Measurements from ENCODE around the gene THADA. TPM values are rescaled to one million over a fixed set of nuclear protein-coding genes. Genes with fewer than 3 reads are reported as not detected.

The THADA gene
- total RNA-seq, 4 donors from 2014 or later, result 31.2 to 68.8 (median 54.9) TPM

DNA sequence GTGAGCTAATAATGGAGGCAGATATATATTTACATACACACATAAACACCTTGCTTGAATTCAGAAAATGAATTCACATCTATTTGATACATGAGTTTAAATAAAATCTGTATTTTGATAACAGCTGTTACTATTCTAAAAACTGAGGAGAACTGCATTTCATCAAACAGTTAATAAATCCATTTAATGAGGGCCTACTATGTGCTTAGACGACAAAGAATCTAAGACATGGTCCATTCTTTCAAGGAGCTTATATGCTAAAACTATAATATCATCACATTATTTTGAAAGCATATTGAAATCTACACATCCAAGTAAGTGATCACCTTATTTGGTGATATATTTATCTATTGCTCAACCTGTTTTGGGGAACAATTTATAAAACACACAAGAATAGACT, 278.6 kb downstream of the THADA start:
- H3K4me3 ChIP-seq, result no peak overlapping the region
- no peak overlapping the region for H3K27ac ChIP-seq
- peaks cover 0 to 15% of the 10 kb centered on the region in 2 donors for H3K4me1 ChIP-seq
- intact Hi-C loops (cut with DNase I; ENCODE audit: low total_unique reads), result no loop called here
- TF ChIP-seq, protein P1, sequence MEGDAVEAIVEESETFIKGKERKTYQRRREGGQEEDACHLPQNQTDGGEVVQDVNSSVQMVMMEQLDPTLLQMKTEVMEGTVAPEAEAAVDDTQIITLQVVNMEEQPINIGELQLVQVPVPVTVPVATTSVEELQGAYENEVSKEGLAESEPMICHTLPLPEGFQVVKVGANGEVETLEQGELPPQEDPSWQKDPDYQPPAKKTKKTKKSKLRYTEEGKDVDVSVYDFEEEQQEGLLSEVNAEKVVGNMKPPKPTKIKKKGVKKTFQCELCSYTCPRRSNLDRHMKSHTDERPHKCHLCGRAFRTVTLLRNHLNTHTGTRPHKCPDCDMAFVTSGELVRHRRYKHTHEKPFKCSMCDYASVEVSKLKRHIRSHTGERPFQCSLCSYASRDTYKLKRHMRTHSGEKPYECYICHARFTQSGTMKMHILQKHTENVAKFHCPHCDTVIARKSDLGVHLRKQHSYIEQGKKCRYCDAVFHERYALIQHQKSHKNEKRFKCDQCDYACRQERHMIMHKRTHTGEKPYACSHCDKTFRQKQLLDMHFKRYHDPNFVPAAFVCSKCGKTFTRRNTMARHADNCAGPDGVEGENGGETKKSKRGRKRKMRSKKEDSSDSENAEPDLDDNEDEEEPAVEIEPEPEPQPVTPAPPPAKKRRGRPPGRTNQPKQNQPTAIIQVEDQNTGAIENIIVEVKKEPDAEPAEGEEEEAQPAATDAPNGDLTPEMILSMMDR (IDR thresholded peaks at IDR 0.05), result no peak
- no peak for TF ChIP-seq POLR2A (IDR thresholded peaks at IDR 0.05)
- DNase-seq, result no peak
- H3K27me3 ChIP-seq, result no peaks in the 10 kb centered on the region
- H3K36me3 ChIP-seq, result no peaks in the 10 kb centered on the region
- H3K9me3 ChIP-seq, result no peaks in the 10 kb centered on the region

DNA sequence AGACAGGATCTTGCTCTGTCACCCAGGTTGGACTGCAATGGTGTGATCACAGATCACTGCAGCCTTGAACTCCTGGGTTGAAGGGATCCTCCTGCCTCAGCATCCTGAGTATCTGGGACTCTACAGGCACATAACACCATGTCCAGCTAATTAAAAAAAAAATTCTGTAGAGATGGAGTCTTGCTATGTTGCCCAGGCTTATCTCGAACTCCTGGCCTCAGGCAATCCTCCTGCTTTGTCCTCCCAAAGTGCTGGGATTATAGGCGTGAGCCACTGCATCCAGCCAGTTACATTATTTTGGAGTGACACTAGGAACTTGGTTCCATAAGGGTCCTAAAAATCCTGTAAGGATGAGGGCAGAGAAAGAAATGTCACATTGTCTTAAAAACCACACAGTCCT, 280.4 kb downstream of the THADA start:
- intact Hi-C loops (cut with DNase I; ENCODE audit: low total_unique reads), result no loop called here

GRCh38 chr2:43314299-43314927, 281.4 kb downstream of the THADA start:
- H3K4me3 ChIP-seq, result no peak overlapping the region
- H3K4me1 ChIP-seq, result peaks cover 0 to 15% of the 10 kb centered on the region in 2 donors
- DNase-seq, result peak in 1 of 2 donors; percentile 12
- TF ChIP-seq POLR2A (IDR thresholded peaks at IDR 0.05), result no peak
- TF ChIP-seq, protein P1 (IDR thresholded peaks at IDR 0.05), result no peak
- no peaks in the 10 kb centered on the region for H3K27me3 ChIP-seq
- H3K9me3 ChIP-seq, result no peaks in the 10 kb centered on the region
- intact Hi-C loops (cut with DNase I; ENCODE audit: low total_unique reads), result no loop called here
- no peaks in the 10 kb centered on the region for H3K36me3 ChIP-seq
- peak overlapping the region; percentile 79 to 84 for H3K27ac ChIP-seq

More for the DNA sequence above, 280.4 kb downstream of the THADA start:
- Histone ChIP-seq H3K4me3 (no peak overlapping the region), H3K4me1 (peaks cover 0 to 15% of the 10 kb centered on the region in 2 donors), H3K36me3 (no peaks in the 10 kb centered on the region), H3K9me3 (no peaks in the 10 kb centered on the region), H3K27ac (no peak overlapping the region), H3K27me3 (no peaks in the 10 kb centered on the region)
- DNase-seq, result no peak
- no peak for TF ChIP-seq POLR2A (IDR thresholded peaks at IDR 0.05)
- TF ChIP-seq, protein P1 (IDR thresholded peaks at IDR 0.05), result no peak

DNA sequence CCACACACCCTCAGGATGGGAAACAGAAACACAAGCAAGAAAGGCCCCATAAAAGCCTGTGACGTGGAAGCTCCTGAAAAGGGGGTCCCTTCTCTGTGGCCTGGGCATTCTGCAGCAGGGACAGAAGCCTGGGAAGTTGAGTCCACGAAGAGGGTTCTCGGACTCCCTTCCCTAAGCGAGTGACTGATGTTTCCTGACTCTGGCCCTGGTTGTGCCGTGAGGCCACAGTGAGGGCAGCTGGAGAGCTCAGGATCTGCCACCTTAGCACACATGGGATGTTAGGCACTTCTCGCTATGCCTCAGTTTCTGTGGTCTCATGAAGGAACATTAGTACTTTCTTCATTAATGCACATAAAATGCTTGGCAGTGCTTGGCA, 282.2 kb downstream of the THADA start:
- H3K4me1 ChIP-seq, result peaks cover 0 to 15% of the 10 kb centered on the region in 2 donors
- peak in 1 of 2 donors; percentile 20 for DNase-seq

More for the DNA sequence above, 282.2 kb downstream of the THADA start:
- H3K4me3 ChIP-seq, result no peak overlapping the region
- no peaks in the 10 kb centered on the region for H3K27me3 ChIP-seq
- H3K9me3 ChIP-seq, result no peaks in the 10 kb centered on the region
- H3K27ac ChIP-seq, result peak overlapping the region; percentile 79 to 84
- intact Hi-C loops (cut with DNase I; ENCODE audit: low total_unique reads), result no loop called here
- no peak for TF ChIP-seq POLR2A (IDR thresholded peaks at IDR 0.05)
- TF ChIP-seq, protein P1 (IDR thresholded peaks at IDR 0.05), result no peak
- no peaks in the 10 kb centered on the region for H3K36me3 ChIP-seq
